Activated CD4-positive, CD25-positive, alpha-beta regulatory T cell treated with anti-CD3 and anti-CD28 coated beads, Interleukin-2, amount 50 U/mL, for 16 hours (primary cell): ENCODE results near the gene CCDC149.

Source experiments
- DNase-seq: peaks from one replicate; pipeline ENCODE4 v3.0.0-alpha.2; 2020; ENCODE audit warnings: low read depth, low spot score

CCDC149 gene

DNA sequence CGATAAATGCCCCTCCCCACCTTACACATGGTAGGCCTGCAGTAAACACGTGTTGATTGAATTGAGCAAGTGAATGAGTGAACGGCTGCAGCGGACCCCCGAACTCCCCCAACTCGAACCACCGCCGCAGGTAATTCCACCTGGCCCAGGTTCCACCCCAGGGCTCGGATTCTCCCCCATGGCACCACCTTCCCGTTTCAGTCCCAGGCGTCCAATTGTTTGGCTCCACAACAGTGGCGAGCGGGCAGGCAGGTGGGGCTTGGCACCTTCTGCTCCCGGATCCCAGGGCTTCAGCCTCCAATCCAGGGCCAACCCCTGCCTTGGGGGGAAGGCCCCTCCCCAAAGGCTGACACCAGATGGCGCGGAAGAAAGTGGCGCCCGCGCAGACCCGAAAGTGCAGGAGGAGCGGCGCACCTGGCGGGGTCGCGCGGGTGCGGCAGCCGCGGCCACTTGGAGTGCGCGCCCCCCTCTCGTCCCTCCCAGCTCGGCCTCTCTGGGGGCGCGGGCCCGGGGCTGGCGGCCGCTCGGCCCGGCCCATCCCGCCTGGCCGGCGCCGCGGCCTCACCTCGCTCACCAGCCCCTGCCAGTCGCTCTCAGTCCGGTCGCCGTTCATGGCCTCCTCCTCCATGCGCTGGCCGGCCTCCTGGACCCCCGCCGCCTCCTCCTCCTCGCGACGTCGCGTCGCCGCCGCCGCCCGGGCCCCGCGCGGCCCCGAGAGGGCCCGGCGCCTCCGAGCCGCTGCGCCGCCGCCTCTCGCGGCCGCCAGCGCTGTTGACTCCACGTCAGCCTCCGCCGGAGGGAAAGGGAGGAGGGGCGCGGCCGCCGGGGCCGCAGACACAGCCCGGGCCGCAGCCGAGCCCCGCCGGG is at the start of gene CCDC149:
TSS of gene CCDC149 (minus strand) at position 791 of the 867 bp plus-strand sequence. CDS start at position 613, 178 bp downstream.
- no peak for DNase-seq

DNA sequence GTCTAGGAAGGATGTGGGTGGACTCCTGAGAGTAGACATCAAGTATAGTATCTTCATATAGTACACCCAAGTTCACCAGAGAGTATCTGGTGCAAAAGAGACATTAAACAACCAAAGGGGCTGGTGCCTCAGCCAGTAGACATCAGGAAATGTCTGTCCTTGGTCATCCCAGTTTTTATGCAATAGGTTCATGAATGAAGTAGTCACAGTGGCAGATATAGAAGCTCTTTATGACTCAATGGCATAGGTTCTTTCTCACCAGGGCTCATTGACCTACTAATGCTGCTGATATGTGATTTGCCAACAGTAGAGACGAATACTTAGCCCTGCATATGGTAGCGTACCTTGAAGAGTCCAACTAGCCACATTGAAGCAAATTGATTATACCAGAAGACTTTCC is 45.0 kb upstream of the CCDC149 start:
- no peak for DNase-seq

DNA sequence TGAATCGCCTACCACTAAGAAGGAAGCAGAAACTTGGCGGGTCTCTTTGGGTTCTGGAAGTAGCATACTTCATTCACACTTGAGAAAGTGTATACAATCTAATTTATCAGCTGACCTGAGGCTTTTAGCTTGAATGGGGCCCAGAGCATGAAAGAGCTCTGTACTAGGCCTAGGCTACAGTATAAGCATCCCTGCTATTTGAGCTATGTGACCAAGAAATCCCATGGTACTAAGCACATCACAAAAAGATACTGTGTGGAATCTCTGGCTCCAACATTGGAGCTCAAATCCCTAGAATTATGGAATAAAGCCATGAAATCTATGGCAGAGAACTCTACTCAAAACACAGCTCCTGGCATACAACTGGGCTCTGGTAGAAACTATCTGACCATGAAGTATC is 43.9 kb upstream of the CCDC149 start:
- no peak for DNase-seq

DNA sequence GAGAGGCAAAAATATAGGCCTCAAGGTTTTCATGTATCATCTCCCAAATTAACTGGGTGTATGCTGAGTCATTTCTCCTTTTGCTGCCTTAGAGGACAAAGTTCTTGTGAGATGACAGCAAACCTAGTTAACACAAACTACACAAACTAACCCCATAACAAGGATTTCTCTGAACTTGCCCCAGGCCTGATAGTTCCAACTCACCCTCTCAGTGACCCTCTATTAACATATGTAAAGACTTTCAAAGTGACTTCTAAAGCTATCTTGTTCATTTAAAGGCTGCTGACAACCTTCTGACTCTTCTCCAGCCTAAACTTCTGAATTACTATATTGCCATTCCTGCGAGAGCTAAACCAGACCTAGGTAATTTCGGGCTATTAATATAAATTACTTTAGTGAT is 43.2 kb upstream of the CCDC149 start:
- no peak for DNase-seq

DNA sequence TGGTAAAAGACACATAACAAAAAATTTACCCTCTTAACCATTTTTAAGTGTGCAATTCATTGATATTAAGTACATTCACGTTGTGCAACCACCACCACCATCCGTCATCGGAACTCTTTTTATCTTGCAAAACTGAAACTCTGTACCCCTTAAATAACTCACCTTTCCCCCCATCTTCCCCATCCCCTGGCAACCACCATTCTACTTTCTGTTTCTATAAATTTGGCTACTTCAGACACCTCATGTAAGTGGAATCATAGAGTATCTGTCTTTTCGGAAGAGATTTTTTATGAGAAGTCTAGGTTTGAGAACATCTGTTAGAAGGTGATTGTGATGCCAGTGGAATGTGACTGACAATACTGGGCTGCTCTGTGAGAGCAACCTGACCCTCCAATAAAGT is 39.8 kb upstream of the CCDC149 start:
- no peak for DNase-seq

DNA sequence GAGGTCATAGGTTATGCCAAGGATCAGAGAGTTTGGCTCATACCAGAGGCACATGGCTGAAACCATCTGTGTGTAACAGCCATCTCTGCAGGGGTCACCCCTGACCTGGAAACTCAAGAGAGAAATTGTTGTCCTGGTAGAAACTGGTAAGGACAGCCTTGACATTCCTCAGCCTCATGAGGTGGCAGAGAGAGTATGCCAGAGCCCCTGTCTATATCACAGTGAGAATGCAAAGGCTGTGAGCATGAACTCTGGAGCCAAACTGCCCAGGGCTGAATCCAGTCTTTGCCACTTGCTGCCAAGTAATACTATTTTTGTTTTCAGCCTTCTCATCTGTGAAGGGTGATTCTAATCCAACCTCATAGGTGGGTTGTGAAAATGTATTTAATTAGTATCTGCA is 37.1 kb upstream of the CCDC149 start:
- no peak for DNase-seq

DNA sequence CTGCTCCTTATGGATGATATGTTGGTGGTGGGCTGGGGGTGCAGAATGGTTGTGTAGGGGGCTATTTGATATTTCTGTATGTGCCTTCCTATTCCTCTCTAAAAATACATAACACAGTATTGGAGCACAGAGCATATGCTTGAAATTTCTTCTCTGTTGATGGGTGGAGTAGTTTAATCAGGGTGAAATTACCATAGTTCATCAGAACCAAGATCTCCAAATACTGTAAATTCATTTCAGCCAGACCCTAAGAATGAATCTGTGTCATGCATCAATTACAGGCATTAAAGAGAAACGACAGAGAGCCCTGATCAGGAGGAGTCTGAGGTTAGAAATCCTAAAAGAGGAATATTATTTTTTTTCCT is 25.1 kb upstream of the CCDC149 start:
- no peak for DNase-seq

DNA sequence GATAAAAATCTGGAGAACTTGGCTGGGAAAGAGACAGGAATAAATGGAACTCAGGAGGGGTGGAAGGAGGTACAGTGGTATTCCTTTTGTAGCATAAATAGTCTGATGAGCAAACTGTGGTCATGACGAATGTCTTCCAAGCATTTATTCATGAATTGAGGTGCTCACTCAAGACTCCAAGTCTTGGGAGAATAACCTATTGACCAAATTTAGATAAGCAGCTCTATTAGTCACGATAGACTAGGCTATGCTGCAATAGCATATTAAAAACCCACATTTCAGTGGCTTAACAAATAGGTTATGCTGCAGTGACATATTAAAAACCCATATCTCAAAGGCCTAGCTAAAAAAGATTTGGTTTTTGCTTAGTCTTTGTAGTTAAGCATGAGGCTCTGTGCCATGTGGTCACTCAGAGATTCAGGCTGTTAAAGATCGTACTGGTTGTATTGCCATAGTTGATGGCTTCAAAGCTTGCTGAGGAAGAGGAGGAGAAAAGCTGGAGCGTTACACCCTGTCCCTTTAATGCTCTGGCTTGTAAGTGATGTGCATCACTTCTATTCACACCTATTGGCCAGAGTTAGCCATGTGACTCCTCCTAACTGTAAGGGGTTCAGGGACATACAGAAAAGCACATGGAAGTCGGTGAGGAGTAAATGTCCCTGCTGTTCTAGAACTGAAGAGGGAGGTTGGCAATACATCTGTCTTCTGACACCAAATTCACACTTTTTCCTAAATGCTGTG is 24.5 kb upstream of the CCDC149 start:
- no peak for DNase-seq

DNA sequence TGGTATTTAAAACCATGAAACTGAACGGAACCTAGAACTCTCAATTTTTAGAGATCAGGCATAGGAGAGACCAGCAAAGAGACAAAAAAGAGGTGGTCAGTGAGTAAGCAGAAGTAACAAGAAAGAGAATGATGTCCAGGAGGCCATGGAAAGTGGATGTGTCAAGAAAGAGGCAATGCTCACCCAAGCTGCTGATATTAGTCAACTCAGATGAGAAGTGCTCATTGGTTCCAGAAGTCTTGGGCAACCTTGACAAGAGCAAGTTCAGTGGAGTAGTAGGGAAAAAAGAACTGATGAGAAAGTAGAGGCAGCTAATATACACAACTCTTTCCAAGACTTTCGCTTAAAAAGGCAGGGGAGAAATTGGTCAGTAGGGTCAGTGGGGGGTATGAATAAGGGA is 23.0 kb upstream of the CCDC149 start:
- no peak for DNase-seq

DNA sequence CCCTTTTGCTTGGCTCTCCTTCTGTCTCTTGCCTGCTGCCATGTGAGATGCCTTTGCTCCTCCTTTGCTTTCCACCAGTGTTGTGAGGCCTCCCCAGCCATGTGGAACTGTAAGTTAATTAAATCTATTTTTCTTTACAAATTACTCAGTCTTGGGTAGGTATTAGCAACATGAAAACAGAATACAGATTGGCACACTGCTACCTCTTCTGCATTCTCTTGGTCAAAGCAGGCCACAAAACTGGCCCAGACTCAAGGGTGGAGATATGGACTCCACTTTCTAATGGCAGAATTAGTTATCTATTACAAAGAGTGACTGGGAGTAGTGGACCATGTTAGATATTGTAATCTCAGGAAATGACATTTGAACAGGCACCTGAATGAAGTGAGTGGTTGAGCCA is 21.5 kb upstream of the CCDC149 start:
- DNase-seq: no peak

DNA sequence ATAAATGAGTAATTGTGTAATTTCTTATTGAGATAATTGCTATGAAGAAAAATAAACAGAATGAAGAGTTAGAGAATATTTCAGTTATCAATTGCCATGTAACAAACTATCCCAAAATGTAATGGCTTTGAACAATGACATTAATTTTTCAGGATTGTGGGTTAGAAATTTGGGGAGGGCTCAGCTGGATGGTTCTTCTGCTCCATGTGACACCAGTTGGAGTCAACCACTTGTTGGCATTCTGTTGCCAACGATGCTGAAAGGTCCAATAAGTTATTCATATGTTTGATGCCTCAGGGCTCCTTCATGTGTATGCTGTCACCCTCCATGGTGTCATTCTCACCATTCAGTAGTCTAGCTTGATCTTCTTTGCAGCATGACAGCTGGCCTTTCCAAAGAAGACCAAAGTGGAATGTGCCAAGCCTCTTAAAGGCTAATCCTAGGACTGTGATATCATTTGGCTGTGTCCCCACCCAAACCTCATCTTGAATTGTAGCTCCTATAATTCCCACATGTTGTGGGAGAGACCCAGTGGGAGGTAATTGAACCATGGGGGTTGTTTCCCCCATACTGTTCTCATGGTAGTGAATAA is 20.9 kb upstream of the CCDC149 start:
- no peak for DNase-seq

DNA sequence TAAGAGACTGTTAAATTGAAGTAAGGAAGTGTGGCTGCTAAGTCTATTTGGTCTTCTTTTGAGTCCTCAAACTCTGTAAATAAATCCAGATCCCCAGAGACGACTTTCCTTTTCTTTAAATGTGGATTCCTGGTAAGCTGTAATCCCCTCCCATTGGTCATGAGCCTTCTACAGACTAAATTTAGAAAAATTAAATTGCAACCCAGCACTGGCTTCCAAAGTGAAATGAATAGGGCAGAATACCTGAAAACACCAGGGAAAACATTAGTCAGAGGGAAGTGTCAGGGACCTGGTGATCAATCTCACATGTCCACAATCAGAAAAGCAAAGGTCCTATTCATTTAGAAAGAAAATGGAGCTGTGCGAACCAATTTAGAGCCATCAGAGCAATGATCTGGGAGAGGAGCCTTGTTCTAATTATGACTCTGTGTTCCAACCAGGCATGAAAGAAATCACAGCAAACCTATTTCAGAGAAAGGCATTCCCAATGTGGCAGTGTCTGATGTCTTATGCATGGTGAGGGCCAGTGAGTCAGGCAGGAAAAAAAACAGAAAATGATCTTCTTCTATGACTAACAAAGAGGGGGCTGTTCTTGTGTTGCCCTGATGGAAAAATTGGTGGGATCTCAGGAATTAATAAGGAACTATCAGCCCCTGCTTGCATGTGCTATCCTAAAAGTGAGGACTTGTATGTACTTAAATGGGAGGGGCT is 19.8 kb upstream of the CCDC149 start:
- DNase-seq: no peak

DNA sequence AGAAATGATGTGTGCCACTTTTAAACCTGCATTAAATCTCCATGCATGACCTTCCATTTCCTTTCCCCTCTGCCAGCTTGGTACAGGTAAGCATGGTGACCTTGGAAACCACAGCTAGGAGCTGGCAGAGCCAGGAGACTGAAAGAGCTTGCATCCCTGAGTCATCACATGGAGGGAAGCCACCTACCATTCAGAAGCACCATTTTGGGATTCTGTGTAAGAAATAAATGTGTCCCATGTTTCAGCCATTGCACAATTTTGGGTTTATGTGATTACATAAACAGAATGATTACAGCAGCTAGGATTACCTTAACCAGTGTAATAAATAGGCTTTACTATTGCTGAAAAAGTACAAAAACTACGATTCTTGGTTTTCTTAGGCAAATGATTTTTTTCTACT is 17.3 kb upstream of the CCDC149 start:
- no peak for DNase-seq

DNA sequence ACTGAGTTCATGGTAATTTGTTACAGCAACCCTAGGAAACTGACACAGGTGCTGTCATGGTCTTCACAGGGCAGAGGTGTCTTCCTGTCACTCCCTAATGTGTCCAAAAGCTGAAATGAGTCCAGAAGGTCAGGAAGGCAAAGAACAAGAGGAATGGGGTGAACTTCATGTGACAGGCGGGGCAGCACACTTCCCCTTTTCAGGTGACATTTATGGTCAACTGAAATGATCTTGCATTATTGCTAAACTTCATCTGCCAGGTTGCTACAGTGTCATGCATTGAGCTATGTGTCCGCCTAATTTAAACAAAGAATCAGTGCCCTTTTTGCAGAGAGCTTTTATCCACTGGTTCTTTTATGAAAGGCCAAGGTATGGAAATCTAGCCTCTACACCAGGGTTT is 15.9 kb upstream of the CCDC149 start:
- DNase-seq: no peak

DNA sequence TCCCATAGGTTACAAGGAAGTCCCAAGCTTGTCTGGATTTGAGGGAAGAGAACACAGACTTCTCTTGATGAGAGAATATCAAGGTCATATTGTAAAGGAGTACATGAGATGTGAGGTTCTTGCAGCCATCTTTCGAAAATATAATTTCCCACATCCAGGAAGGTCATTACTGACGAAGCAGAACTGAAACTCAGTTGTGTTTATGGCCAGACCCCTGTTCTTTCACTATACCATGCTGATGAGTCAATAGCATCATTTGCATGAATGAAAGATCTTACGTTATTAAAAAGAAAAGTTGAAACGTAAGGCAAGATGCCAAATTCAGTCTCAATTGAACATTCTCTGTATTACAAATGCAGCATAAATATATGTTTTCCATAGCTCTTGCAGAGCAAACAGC is 14.2 kb upstream of the CCDC149 start:
- DNase-seq: no peak

DNA sequence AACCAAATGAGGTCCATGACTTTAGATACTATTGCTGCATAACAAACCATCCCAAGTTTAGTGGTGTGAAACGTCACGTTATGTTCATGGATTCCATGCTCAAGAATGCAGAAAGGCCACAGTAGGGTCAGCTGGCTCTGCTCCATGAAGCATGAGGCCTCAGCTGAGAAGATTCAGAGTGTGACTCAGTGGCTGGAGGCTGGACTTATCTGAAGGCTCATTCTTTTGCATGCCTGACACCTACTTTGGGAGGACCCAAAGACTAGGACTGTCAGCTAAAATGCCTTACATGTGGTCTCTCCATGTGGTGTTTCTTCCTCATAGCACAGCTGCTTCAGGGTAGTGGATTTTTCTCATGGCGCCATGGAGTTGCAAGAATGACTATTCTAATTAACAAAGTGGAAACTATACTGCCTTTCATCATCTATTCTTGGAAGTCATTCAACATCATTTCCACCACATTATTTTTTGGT is 11.5 kb upstream of the CCDC149 start:
- no peak for DNase-seq

DNA sequence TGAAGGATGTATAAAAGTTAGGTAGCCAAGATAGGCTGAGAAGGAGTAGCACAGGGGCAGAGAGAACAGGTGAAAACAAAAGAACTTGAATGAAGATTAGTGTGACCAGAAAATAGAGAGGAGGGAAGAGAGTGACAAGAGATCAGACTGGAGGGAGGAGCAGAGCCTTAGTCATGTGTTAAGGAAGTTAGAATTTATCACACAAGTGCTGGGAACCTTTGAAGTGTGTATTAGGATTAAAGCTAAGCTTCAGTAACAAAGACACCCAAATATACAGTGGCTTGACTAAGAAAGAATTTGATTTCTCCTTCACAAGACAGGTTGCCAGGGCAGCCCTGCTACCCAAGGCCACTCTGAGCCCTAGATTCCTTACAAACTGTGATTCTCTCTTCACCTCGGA is 10.7 kb upstream of the CCDC149 start:
- DNase-seq: no peak

DNA sequence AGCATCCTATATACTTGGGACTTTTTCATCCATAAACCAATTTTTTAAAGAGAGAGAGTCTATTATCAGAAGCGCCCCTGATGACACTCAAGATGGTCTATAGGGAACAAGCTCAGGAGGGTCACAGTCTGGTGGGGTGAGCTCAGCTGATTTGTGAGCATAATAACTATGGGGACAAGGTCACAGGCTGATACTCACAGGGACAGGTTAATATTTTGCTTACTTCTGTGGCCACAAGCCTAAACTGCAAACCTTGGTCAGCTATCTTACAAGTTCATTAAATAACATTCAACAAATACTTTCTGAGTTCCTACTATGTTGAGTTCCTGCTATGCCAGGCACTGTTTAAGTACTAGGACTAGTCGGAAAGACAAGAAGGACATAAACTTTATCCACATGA is 10.2 kb upstream of the CCDC149 start:
- no peak for DNase-seq

DNA sequence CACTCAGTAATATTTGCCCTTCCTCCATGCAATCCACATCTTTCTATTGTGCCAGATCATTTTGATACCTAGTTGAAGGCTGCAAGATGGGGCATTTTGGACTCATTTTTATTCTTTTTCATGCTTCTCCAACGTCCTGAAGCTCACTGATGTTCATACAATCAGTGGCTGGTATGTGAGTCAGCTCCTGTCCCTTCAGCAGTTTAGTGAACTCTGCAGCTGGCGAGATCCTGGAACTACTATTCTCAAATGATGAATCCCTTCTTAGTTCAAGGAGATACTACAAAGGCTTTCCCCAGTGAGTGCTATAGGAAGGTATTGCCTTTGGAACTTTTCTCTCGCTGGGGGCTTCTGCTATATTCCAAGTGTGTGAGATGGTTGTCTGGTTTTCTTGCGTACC is 9.6 kb upstream of the CCDC149 start:
- DNase-seq: no peak

DNA sequence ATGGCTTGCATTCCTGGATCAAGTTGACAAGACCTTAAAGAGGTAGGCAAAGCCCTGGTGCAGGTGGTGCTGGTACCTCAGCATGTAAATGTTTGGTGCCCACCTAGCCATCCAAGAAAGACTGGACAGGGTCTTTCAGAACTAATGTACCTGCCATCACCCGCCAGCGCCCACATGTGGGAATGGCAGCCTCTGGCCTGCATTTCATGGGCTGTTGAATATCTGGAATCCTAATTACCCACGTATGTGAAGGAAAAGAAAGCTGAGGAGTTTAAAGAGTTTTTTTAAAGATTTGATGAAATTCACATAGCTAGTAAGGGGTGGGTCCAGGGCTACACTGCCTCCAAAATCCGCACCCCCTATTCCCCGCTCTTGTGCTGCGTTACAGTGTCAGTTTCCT is 8.6 kb upstream of the CCDC149 start:
- no peak for DNase-seq

DNA sequence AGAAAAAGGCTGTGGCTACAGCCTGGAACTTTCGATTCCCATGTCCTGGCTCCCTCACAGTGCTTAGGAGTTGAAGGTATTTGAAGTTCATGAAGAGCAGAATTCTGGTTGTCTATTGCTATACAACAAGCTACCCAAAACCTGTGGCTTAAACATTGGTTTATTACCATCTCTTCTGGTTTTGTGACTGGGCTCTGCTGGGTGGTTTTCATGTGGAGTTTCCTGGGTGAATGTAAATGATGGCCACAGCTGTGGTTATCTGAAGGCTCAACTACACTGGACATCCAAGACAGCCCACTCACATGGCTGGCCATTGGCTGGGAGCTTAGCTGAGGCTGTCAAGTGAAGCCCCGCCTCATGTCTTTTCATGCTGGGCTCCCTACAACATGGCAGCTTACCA is 7.2 kb upstream of the CCDC149 start:
- DNase-seq: no peak
